H9 (cell line): ENCODE results near the gene PDPK1. TPM values are rescaled to one million over a fixed set of nuclear protein-coding genes. Genes with fewer than 3 reads are reported as not detected.
A peak's percentile ranks its signal among the peaks of the same experiment; 100 is the strongest.

ENCODE experiments used
- DNase-seq: peaks from one replicate; pipeline ENCODE4 v3.0.0-alpha.2; 2017
- H2AFZ ChIP-seq: one replicate; pipeline ENCODE4 v1.6.1; 2013; ENCODE audit warnings: mild to moderate bottlenecking, low read length, control low read depth, moderate library complexity
- H2AK5ac ChIP-seq: 2 replicates; pipeline ENCODE4 v1.6.1; 2013; ENCODE audit warnings: low read length, control low read depth, mixed read lengths; ENCODE audit not compliant: insufficient read length
- H2BK120ac ChIP-seq: one replicate; pipeline ENCODE4 v1.6.1; 2013; ENCODE audit warnings: low read depth, mild to moderate bottlenecking, low read length, control low read depth, inconsistent platforms; ENCODE audit not compliant: poor library complexity, severe bottlenecking
- H2BK12ac ChIP-seq: 2 replicates; pipeline ENCODE4 v1.6.1; 2013; ENCODE audit warnings: low read length, control low read depth, mixed read lengths, low read depth; ENCODE audit not compliant: insufficient read length
- H2BK15ac ChIP-seq: 2 replicates; pipeline ENCODE4 v1.6.1; 2013; ENCODE audit warnings: low read depth, low read length, control low read depth
- H2BK20ac ChIP-seq: one replicate; pipeline ENCODE4 v1.6.1; 2013; ENCODE audit warnings: low read depth, mild to moderate bottlenecking, low read length, control low read depth, inconsistent platforms; ENCODE audit not compliant: poor library complexity, severe bottlenecking
- H2BK5ac ChIP-seq: 2 replicates; pipeline ENCODE4 v1.6.1; 2013; ENCODE audit warnings: low read length, control low read depth, mixed read lengths; ENCODE audit not compliant: insufficient read length
- H3K14ac ChIP-seq: 2 replicates; pipeline ENCODE4 v1.6.1; 2013; ENCODE audit warnings: low read length, control low read depth; ENCODE audit not compliant: insufficient read depth
- H3K18ac ChIP-seq: 2 replicates; pipeline ENCODE4 v1.6.1; 2013; ENCODE audit warnings: low read depth, mild to moderate bottlenecking, mixed read lengths, low read length, control low read depth; ENCODE audit not compliant: insufficient read length
- H3K23ac ChIP-seq: 2 replicates; pipeline ENCODE4 v1.6.1; 2013; ENCODE audit warnings: low read length, control low read depth, mixed read lengths, low read depth; ENCODE audit not compliant: insufficient read length
- H3K23me2 ChIP-seq: 2 replicates; pipeline ENCODE4 v1.6.1; 2013; ENCODE audit warnings: low read depth, mild to moderate bottlenecking, mixed read lengths, low read length, control low read depth; ENCODE audit not compliant: insufficient read length, poor library complexity, severe bottlenecking
- H3K27ac ChIP-seq: 2 replicates; pipeline ENCODE4 v1.5.1; 2013; ENCODE audit warnings: low read length, control low read depth, mixed read lengths, low read depth; ENCODE audit not compliant: insufficient read length
- H3K27me3 ChIP-seq: 2 replicates; pipeline ENCODE4 v1.6.1; 2013; ENCODE audit warnings: low read length, control low read depth, inconsistent platforms; ENCODE audit not compliant: insufficient read depth
- H3K4ac ChIP-seq: 2 replicates; pipeline ENCODE4 v1.6.1; 2013; ENCODE audit warnings: low read depth, mild to moderate bottlenecking, control low read depth, inconsistent platforms, low read length, moderate library complexity
- H3K4me1 ChIP-seq: 2 replicates; pipeline ENCODE4 v1.6.1; 2013; ENCODE audit warnings: low read length, control low read depth, inconsistent platforms; ENCODE audit not compliant: insufficient read depth
- H3K4me2 ChIP-seq: 2 replicates; pipeline ENCODE4 v1.6.1; 2013; ENCODE audit warnings: low read length, control low read depth, mixed read lengths; ENCODE audit not compliant: insufficient read length, insufficient read depth
- H3K56ac ChIP-seq: 2 replicates; pipeline ENCODE4 v1.6.1; 2013; ENCODE audit warnings: low read depth, mild to moderate bottlenecking, mixed read lengths, low read length, control low read depth; ENCODE audit not compliant: insufficient read length
- H3K79me1 ChIP-seq: 2 replicates; pipeline ENCODE4 v1.6.1; 2013; ENCODE audit warnings: low read depth, mild to moderate bottlenecking, moderate library complexity, low read length, control low read depth, inconsistent platforms; ENCODE audit not compliant: insufficient read depth, poor library complexity, severe bottlenecking
- H3K79me2 ChIP-seq: 2 replicates; pipeline ENCODE4 v1.6.1; 2013; ENCODE audit warnings: low read length, control low read depth, inconsistent platforms; ENCODE audit not compliant: insufficient read depth
- H3K9ac ChIP-seq: 2 replicates; pipeline ENCODE4 v1.6.1; 2013; ENCODE audit warnings: low read length, control low read depth, mixed read lengths; ENCODE audit not compliant: insufficient read length; ENCODE audit errors: extremely low read depth
- H3K9me3 ChIP-seq: one replicate; pipeline ENCODE4 v1.6.1; 2013; ENCODE audit warnings: low read depth, low read length, inconsistent platforms; ENCODE audit not compliant: control insufficient read depth
- H3T11ph ChIP-seq: one replicate; pipeline ENCODE4 v1.6.1; 2013; ENCODE audit warnings: mild to moderate bottlenecking, low read length, control low read depth, inconsistent platforms
- H4K20me1 ChIP-seq: one replicate; pipeline ENCODE4 v1.6.1; 2013; ENCODE audit not compliant: control insufficient read depth, insufficient read length, insufficient read depth
- H4K5ac ChIP-seq: 2 replicates; pipeline ENCODE4 v1.6.1; 2013; ENCODE audit warnings: low read depth, mild to moderate bottlenecking, mixed read lengths, low read length, control low read depth; ENCODE audit not compliant: insufficient read length
- H4K8ac ChIP-seq: replicated peaks from 2 replicates; pipeline ENCODE4 v1.6.1; 2013; ENCODE audit warnings: low read length, control low read depth, mixed read lengths, low read depth; ENCODE audit not compliant: insufficient read length
- H4K91ac ChIP-seq: 2 replicates; pipeline ENCODE4 v1.6.1; 2013; ENCODE audit warnings: low read depth, mild to moderate bottlenecking, moderate library complexity, mixed read lengths, low read length, control low read depth; ENCODE audit not compliant: insufficient read length
- H3K27ac Mint-ChIP-seq, 3 experiments: 2 replicates in 2 of 3; 3 replicates in 1 of 3; pipeline ENCODE4 v1.8.0; 2020 to 2021; ENCODE audit warnings: mixed read lengths in 3 of 3, mild to moderate bottlenecking in 1 of 3, moderate library complexity in 1 of 3
- H3K27me3 Mint-ChIP-seq: 2 replicates; pipeline ENCODE4 v1.8.0; 2021; ENCODE audit warnings: low read depth, mild to moderate bottlenecking, moderate library complexity, mixed read lengths
- H3K36me3 Mint-ChIP-seq, 3 experiments: 2 replicates in 2 of 3; 3 replicates in 1 of 3; pipeline ENCODE4 v1.8.0; 2020 to 2021; ENCODE audit warnings: low read depth in 3 of 3, mixed read lengths in 3 of 3; ENCODE audit not compliant: insufficient read depth in 1 of 3
- H3K4me1 Mint-ChIP-seq, 2 experiments: 2 replicates each; pipeline ENCODE4 v1.8.0; 2020; ENCODE audit warnings: mixed read lengths in 2 of 2
- H3K4me3 Mint-ChIP-seq, 2 experiments: 2 replicates in 1 of 2; 3 replicates in 1 of 2; pipeline ENCODE4 v1.8.0; 2020 to 2021; ENCODE audit warnings: mild to moderate bottlenecking in 2 of 2, mixed read lengths in 2 of 2, moderate library complexity in 1 of 2
- H3K9me3 Mint-ChIP-seq, 2 experiments: 2 replicates in 1 of 2; 3 replicates in 1 of 2; pipeline ENCODE4 v1.8.0; 2020; ENCODE audit warnings: mild to moderate bottlenecking in 2 of 2, mixed read lengths in 2 of 2, moderate library complexity in 1 of 2
- CTCF ChIP-seq: fragments of 200-600 bp; sonication (generic); conservative IDR thresholded peaks from 3 replicates; pipeline ENCODE4 v1.8.0; 2021; ENCODE audit warnings: antibody characterized with exemption, mild to moderate bottlenecking
- WGBS: extraction: QIAGEN DNeasy Blood & Tissue Kit; methylation state at CpG from one replicate; pipeline ENCODE4 v1.1.7; 2013; ENCODE audit warnings: missing lambda C conversion rate, low lambda C conversion rate, mixed read lengths; ENCODE audit not compliant: insufficient read length; ENCODE audit errors: extremely low coverage; 5-methylcytosine and 5-hydroxymethylcytosine counted together
- total RNA-seq: library from RNA; stranded (reverse); gene quantifications from 2 replicates; pipeline ENCODE4 v1.2.1, GENCODE V29; 2021

The PDPK1 gene
- total RNA-seq, 1 experiment from 2014 or later: 32.8 TPM

GRCh38 chr16:2529061-2529931 is 8.5 kb upstream of the PDPK1 start:
- Histone ChIP-seq H3K9me3 (no peaks in the 10 kb centered on the region), H3K79me2 (no peaks in the 10 kb centered on the region), H3K56ac (no peak overlapping the region), H3K14ac (no peak overlapping the region), H3K4me2 (no peak overlapping the region), H4K20me1 (no peaks in the 10 kb centered on the region), H2AK5ac (no peak overlapping the region), H2BK15ac (no peak overlapping the region), H3K4me1 (no peaks in the 10 kb centered on the region), H2AFZ (no peak overlapping the region), H2BK20ac (no peak overlapping the region), H4K5ac (no peak overlapping the region), H3K9ac (no peak overlapping the region), H3K27me3 (no peaks in the 10 kb centered on the region), H4K8ac (no peak overlapping the region), H3K18ac (no peak overlapping the region), H3K27ac (no peak overlapping the region), H2BK120ac (no peak overlapping the region), H4K91ac (no peak overlapping the region), H2BK12ac (no peak overlapping the region), H3T11ph (no peak overlapping the region), H3K4ac (no peak overlapping the region), H3K23ac (no peak overlapping the region), H3K79me1 (no peaks in the 10 kb centered on the region), H3K23me2 (peaks cover 10% of the 10 kb centered on the region), H2BK5ac (no peak overlapping the region)
- peaks cover 4 to 13% of the 10 kb centered on the region in 2 experiments for H3K4me1 Mint-ChIP-seq
- no peak for DNase-seq
- TF ChIP-seq CTCF: peak; percentile 39; the same call in 1 of the 3 replicates
- peaks cover 4% of the 10 kb centered on the region; the same call in 1 of the 2 replicates for H3K27me3 Mint-ChIP-seq
- peaks cover 4 to 33% (median 17%) of the 10 kb centered on the region in 3 experiments; a peak in 6 of 7 replicates for H3K36me3 Mint-ChIP-seq
- peaks cover 0 to 2% of the 10 kb centered on the region in 2 experiments; a peak in 1 of 5 replicates for H3K9me3 Mint-ChIP-seq
- no CpG with 5 or more reads among the region's 32 CpGs for WGBS
- H3K27ac Mint-ChIP-seq: no peak overlapping the region
- no peak overlapping the region for H3K4me3 Mint-ChIP-seq
